ENCODE results near the gene BAZ2B.

The BAZ2B gene

GRCh38 chr2:159518321-159519005, 97.9 kb downstream of the BAZ2B start:
- no peak for DNase-seq

DNA sequence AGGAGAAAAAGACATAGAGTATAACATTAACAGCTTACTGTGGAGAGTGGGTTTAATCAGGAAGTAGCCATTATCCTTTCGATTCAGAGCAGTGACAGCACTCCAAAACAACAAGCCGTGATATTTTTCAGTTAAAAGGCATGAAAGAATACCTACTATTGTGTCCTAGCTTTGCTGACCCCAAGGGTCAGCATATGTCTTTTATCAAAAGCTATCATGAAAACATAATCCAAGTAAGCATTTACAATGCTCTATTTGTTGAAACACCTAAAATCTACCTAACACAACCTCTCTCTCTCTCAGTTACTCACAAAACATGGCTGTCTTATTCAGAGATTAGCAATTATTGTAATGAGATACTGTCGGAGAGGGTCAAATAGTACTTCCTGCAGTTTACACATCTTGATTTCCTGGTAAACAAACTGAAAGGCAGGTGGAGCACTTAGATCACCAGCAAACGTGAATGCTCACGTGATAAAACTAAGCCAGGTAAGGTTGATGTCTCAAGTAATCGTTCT, 100.0 kb downstream of the BAZ2B start:
- DNase-seq = peak; percentile 93

DNA sequence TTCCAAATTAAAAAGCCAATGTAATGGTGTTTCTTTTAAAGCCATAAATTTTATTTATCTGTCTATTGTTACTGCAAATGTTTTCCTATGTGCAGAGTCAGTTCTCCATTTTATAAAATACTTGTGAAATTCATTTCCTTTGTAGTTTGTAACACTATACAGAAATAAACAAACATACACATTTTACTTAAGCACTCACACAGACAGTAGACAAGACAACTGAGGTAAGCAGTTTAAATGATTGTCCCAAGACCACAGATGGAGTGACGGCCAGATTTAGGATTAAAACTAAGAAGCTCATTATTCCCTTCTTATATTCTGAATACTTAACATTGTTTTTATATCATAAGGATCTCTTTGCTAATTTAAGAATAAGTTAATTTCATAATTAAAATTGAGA, 100.9 kb downstream of the BAZ2B start:
- no peak for DNase-seq

DNA sequence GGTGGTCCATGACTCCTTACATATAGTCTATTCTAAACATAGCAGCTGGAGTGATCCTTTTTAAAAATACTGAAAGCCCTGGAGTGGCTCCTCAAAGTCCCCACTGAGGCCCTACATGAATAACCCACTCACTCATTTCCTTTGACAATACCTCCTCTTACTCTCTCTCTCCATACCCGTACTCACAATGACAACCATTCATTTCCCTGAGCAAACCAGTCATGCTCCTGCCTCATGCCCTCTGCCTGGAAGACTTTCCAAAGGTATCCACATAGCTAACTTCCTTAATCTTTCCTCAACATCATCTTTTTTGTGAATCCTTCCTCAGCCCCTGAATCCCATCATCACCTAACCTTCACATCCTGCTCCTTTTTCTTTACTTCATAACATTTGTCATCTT, 102.6 kb downstream of the BAZ2B start:
- no peak for DNase-seq

GRCh38 chr2:159508140-159508539, 108.2 kb downstream of the BAZ2B start:
- no peak for DNase-seq

DNA sequence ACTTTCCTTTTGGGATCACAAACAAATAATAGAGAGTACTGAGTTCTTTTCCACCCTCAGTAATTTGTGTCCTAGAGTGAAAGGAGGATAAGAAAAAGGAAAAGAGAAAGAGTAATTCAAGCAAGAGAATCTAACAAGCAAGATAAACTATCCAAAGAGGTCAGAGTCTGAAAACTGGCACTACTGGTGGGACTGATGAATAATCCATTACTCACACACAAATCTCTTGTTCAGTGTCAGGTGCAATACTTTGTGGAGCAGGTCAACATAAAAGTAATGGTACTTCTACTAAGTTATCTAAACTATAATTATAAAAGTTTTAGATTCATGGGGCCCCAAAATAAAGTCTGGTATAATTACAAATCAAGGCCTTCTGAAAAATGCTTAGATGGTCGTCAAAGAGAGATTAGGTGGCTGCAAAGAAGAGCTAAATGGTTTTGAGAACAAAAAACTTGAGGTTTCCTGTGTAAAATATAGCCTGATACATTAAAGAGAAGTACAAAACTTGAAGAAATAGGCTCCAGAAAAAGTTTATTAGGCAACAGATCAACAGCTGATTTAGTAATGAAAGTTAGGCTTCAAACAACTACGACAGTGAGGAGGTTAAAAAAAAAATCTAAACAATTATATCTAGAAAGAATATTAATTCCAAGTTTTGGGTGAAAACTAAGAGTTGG, 109.4 kb downstream of the BAZ2B start:
- no peak for DNase-seq

GRCh38 chr2:159506202-159506601, 110.1 kb downstream of the BAZ2B start:
- no peak for DNase-seq

GRCh38 chr2:159505196-159505595, 111.2 kb downstream of the BAZ2B start:
- no peak for DNase-seq

DNA sequence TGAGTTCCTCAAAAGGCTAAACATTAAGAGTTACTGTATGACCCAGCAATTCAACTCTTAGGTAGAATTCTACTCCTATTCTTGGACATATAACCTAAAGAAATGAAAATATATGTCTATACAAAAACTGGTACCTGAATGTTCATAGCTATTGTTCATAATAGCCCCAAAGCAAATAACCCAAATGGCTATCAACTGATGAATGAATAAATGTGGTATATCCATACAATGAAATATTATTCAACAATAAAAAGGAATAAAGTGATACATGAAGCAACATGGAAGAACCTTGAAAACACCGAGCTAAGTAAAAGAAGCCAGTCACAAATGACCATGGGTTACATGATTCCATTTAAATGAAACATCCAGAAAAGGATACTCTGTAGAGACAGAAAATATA, 114.6 kb downstream of the BAZ2B start:
- DNase-seq = no peak

- DNase-seq = no peak
These were observed 118.5 kb downstream of the BAZ2B start for GRCh38 chr2:159497847-159498246.

DNA sequence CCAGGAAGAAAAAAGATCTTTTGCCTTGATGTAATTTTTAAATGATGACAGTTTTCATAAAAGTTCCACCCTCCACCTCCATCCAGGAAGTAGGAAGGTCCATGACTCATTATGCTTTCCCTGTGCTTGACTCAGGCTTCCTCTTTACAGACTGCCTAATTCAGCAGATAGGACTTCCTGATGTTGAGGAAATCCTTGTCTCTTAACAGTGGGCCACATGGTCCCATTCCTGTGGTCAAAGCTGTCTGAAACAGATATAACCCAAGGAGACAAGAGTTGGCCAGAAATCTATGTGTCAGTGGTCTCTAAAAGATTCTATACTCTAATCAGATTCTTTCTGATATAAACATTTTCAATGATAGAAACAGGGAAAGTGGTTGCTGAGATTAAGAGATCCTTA, 119.1 kb downstream of the BAZ2B start:
- no peak for DNase-seq

DNA sequence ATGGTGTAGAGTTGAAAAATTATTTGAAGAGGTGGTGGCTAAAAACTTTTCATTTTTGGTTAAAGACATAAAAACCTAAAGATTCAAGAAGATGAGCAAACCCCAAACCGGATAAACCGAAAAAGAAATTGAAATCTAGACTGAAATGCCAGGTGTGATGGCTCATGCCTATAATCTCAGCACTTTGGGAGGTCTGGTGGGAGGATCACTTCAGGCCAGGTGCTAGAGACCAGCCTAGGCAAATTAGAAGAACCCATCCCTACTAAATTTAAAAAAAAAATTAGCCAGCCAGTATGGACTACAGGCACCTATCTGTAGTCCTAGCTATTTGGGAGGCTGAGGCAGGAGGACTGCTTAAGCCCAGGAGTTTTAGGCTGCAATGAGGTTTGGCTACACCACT, 126.9 kb downstream of the BAZ2B start:
- DNase-seq = no peak

GRCh38 chr2:159484532-159484931, 131.8 kb downstream of the BAZ2B start:
- no peak for DNase-seq

- DNase-seq = no peak
These were observed 140.0 kb downstream of the BAZ2B start for GRCh38 chr2:159476329-159476728.

GRCh38 chr2:159475793-159476192, 140.6 kb downstream of the BAZ2B start:
- DNase-seq = no peak

DNA sequence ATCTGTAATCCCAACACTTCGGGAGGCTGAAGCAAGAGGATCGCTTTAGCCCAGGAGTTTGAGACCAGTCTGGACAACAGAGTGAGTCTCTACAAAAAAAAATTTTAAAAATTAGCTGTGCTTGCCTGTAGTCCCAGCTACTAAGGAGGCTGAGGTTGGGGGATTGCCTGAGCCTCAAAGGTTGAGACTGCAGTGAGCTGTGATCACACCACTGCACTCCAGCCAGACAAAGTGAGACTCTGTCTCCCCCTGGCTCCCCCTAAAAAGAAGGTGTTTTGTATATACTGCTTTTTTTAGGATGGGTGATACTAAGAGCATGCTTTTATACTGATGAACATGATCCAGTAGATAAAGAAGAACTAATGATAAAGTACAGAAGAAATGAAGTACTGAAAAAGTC, 145.0 kb downstream of the BAZ2B start:
- DNase-seq = no peak

GRCh38 chr2:159468257-159468656, 148.1 kb downstream of the BAZ2B start:
- DNase-seq = no peak

DNA sequence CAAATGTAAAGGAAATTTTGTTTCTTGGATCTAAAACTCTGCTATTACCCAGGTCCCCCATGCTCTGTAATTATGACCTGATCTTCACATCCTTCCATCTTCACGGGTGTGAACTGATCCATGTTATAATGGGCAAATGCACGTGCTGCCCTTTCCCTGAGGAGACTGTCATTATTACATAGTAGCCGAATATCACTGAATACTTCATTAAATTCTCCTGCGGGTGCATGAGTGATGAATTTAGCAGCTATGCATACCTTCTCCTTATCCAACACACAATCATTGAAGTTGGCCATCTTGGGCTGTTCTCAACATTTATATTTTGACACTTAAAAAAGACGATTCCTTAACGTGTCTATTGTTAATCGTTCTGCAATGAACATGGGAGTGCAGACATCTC, 153.4 kb downstream of the BAZ2B start:
- DNase-seq = no peak

DNA sequence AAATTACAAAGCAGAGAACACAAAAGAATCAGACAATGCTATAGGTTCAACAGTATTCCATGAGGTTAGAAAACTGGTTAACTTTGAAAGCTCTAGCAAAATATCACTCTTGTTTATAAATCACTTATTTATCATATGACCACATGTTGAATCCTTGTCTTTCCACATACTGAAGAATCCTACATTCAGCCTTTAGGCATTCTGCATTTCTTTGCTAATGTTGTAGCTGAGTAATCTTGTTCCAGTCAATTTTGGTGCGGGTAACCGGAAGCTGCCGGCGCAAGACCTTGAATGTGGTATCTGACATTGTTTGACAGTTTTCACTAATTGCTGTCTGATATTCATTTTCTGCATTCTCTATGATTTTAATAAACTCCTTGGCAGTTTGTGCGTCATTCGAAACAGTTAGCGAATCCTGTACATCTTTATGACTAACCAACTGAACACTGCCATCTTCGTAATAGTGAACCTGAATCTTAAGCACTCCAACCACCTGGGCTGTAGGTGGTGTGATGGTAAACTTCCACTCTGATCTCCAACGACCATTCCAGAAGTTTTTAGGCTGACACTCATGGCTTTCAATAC, 154.1 kb downstream of the BAZ2B start:
- no peak for DNase-seq

GRCh38 chr2:159461076-159461475, 155.3 kb downstream of the BAZ2B start:
- DNase-seq = no peak

GRCh38 chr2:159460227-159460626, 156.1 kb downstream of the BAZ2B start:
- no peak for DNase-seq

DNA sequence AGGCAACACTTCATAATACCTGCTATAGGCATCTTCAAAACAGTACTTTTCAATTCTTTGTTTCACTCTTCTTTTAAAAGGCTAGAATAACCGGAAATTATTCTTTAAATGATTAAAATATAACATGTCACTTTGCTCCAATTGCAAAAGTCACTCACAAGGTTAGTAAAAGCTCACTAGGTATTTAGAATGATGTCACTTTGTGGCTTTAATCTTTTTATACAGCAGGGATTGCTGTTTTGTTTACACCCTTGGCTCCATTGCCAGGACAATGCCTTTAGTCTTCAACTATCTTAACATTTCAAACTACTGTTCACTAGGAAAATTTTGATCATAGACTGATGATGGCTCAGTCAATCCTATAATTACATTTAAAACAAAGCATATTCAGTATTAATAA, 157.1 kb downstream of the BAZ2B start:
- DNase-seq = no peak

DNA sequence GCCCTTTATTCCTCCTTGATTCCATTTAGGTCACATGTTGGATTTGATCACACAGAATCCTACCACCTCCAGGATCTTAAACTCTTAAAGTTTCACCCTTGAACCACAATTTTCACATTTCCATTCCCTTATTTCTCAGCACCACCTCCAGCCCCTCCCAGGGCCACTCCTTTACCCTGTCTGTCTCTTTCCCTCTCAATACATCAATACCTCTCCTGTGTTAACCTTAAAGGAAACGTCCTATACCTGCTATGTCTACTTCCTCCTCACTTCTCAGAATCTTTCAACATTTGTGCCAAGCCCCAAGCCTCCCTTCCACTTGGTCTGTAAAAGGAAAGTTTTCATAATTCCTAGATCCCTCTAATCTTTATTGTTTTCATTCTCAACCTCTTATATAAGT, 158.8 kb downstream of the BAZ2B start:
- DNase-seq = no peak

All from NCI-H2029 (cell line).